ENCODE measurements around the gene FNDC7. TPM values are rescaled to one million over a fixed set of nuclear protein-coding genes. Genes with fewer than 3 reads are reported as not detected.
A peak's percentile ranks its signal among the peaks of the same experiment; 100 is the strongest.

FNDC7 gene
- total and polyA plus RNA-seq, 9 of the 15 experiments (the other 6 are each of a cell fraction or from before 2014, with no cell fraction given), result not detected

DNA sequence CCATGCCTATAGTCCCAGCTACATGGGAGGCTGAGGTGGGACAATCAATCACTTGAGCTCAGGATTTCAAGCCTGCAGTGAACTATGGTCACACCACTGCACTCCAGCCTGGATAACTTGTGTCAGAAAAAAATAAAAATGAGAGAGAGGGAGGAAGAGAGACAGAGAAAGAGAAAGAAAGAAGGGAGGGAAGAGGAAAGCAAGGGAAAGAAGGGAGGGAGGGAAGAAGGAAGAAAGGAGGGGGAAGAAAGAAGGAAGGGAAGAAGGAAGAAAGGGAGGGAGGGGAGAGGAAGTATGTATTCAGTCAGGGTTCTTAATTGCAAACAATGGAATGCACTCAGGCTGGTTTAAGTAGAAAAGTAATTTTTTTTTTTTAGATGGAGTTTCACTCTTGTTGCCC is 43.9 kb upstream of the FNDC7 start (continued):
- TF ChIP-seq MXI1 (IDR thresholded peaks at IDR 0.05; ENCODE audit: low read depth, low read length) (no peak), EHMT2 (IDR thresholded peaks at IDR 0.05) (0 out of 2 replicates have a peak, but pooled peaks have one; percentile 15), RBFOX2 (IDR thresholded peaks at IDR 0.05; ENCODE audit: low read depth, low read length) (no peak), BCOR (IDR thresholded peaks at IDR 0.05) (no peak), NR2C1 (IDR thresholded peaks at IDR 0.05) (no peak), NR2C1 (tag; IDR thresholded peaks at IDR 0.05) (no peak)
- TF ChIP-seq, protein P1, sequence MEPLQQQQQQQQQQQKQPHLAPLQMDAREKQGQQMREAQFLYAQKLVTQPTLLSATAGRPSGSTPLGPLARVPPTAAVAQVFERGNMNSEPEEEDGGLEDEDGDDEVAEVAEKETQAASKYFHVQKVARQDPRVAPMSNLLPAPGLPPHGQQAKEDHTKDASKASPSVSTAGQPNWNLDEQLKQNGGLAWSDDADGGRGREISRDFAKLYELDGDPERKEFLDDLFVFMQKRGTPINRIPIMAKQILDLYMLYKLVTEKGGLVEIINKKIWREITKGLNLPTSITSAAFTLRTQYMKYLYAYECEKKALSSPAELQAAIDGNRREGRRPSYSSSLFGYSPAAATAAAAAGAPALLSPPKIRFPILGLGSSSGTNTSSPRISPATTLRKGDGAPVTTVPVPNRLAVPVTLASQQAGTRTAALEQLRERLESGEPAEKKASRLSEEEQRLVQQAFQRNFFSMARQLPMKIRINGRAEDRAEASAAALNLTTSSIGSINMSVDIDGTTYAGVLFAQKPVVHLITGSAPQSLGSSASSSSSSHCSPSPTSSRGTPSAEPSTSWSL (CRISPR knock-in tag; IDR thresholded peaks at IDR 0.05; ENCODE audit: borderline replicate concordance), result no peak

DNA sequence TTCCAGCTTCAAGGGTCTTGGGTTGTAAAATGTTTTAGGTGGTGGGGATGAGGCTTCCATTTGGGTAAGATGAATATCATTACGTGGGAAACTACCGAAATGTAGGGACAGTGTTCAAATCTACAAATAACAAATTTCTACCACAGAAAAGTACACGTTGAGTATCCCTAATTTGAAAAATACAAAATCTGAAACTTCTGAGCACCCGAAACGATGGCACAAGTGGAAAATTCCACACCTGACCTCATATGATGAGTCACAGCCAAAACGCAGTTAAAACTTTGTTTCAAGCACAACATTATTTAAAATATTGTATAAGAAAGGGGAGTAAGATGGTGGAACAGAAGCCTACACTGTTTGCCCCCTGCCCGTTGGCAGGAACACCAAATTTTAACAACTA is 43.0 kb upstream of the FNDC7 start:
- DNase-seq (ENCODE audit: extremely low read depth in 1 of 4, low spot score in 3 of 4) (no peak), ATAC-seq (no peak), FAIRE-seq (no peak)
- H3K36me3 ChIP-seq (ENCODE audit: control insufficient read depth, insufficient read depth, low read length), result no peaks in the 10 kb centered on the region
- no peaks in the 10 kb centered on the region for H3K9me1 ChIP-seq (ENCODE audit: control insufficient read depth, insufficient read depth, low read length)
- no peaks in the 10 kb centered on the region for H4K20me1 ChIP-seq (replicated peaks; ENCODE audit: control insufficient read depth, insufficient read depth, low read length)
- intact Hi-C loops (cut with micrococcal nuclease), result no loop called here
- H3K79me2 ChIP-seq (ENCODE audit: control insufficient read depth, insufficient read depth, low read length), result no peaks in the 10 kb centered on the region
- no peak overlapping the region for H3K4me3 ChIP-seq
- no peak overlapping the region for H3K9ac ChIP-seq (ENCODE audit: insufficient read depth in 1 of 2, low read depth in 2 of 2, low read length in 2 of 2)
- POLR2A ChIA-PET, result interaction anchor here (1.7 kb wide), 1 partner anchor 109 kb away, joined by 4 read pairs; the partner anchor contains the start of gene EEIG2
- no peak overlapping the region for H3K27ac ChIP-seq (ENCODE audit: extremely low read depth, low read depth, low read length)
- in situ Hi-C loops (cut with MboI), result no loop called here
- H2AFZ ChIP-seq (ENCODE audit: low read depth, low read length), result 0 out of 2 replicates have a peak overlapping the region, but pooled peaks have one; percentile 2
- H3K4me2 ChIP-seq (ENCODE audit: insufficient read depth, low read length), result no peak overlapping the region
- no peaks in the 10 kb centered on the region for H3K4me1 ChIP-seq (replicated peaks in 1 of 2; ENCODE audit: control insufficient read depth in 2 of 2, insufficient read depth in 2 of 2, low read length in 2 of 2)
- no peak for TF ChIP-seq MED1 (CRISPR knock-in tag; IDR thresholded peaks at IDR 0.05; ENCODE audit: borderline replicate concordance)
- TF ChIP-seq, protein P2, sequence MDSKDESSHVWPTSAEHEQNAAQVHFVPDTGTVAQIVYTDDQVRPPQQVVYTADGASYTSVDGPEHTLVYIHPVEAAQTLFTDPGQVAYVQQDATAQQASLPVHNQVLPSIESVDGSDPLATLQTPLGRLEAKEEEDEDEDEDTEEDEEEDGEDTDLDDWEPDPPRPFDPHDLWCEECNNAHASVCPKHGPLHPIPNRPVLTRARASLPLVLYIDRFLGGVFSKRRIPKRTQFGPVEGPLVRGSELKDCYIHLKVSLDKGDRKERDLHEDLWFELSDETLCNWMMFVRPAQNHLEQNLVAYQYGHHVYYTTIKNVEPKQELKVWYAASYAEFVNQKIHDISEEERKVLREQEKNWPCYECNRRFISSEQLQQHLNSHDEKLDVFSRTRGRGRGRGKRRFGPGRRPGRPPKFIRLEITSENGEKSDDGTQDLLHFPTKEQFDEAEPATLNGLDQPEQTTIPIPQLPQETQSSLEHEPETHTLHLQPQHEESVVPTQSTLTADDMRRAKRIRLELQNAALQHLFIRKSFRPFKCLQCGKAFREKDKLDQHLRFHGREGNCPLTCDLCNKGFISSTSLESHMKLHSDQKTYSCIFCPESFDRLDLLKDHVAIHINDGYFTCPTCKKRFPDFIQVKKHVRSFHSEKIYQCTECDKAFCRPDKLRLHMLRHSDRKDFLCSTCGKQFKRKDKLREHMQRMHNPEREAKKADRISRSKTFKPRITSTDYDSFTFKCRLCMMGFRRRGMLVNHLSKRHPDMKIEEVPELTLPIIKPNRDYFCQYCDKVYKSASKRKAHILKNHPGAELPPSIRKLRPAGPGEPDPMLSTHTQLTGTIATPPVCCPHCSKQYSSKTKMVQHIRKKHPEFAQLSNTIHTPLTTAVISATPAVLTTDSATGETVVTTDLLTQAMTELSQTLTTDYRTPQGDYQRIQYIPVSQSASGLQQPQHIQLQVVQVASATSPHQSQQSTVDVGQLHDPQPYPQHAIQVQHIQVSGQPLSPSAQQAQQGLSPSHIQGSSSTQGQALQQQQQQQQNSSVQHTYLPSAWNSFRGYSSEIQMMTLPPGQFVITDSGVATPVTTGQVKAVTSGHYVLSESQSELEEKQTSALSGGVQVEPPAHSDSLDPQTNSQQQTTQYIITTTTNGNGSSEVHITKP (IDR thresholded peaks at IDR 0.05; ENCODE audit: partially characterized antibody), result peak; percentile 71
- no peak for TF ChIP-seq TRIM24 (IDR thresholded peaks at IDR 0.05)
- H3K9me3 ChIP-seq (replicated peaks; ENCODE audit: control insufficient read depth, insufficient read depth, low read depth, low read length), result no peaks in the 10 kb centered on the region
- H3K27me3 ChIP-seq (ENCODE audit: control insufficient read depth in 2 of 2, insufficient read depth in 2 of 2, low read length in 2 of 2), result no peaks in the 10 kb centered on the region
- 23% methylated on average over 7 of the region's 7 CpGs for WGBS (ENCODE audit: insufficient coverage, low coverage, missing lambda C conversion rate)
- no TSS peak for BruUV-seq (replicated peaks)
- CTCF ChIA-PET (ENCODE audit: low intra/inter-chr PET ratio), result no interaction called here
